GM21737 (cell line): ENCODE results near the gene VPS72.

Experiments
- ATAC-seq: cut with Tn5 transposase; IDR thresholded peaks from one replicate; pipeline ENCODE4 v1.9.1; 2021; ENCODE audit warnings: mild to moderate bottlenecking, moderate library complexity; ENCODE audit not compliant: unreplicated experiment

Gene VPS72

GRCh38 chr1:151145304-151146071 is 44.5 kb downstream of the VPS72 start:
- no peak for ATAC-seq

GRCh38 chr1:151144474-151145303 is 45.3 kb downstream of the VPS72 start:
- no peak for ATAC-seq

GRCh38 chr1:151143986-151144385 is 46.0 kb downstream of the VPS72 start:
- ATAC-seq, result no peak

- no peak for ATAC-seq
Measured at GRCh38 chr1:151143057-151143435, 47.0 kb downstream of the VPS72 start.

GRCh38 chr1:151142411-151143056 is 47.5 kb downstream of the VPS72 start:
- ATAC-seq, result no peak

GRCh38 chr1:151137789-151138188 is 52.2 kb downstream of the VPS72 start:
- ATAC-seq, result no peak

GRCh38 chr1:151135433-151136385 is 54.3 kb downstream of the VPS72 start:
- ATAC-seq, result no peak

GRCh38 chr1:151134991-151135390 is 55.0 kb downstream of the VPS72 start:
- no peak for ATAC-seq

GRCh38 chr1:151134396-151134795 is 55.6 kb downstream of the VPS72 start:
- no peak for ATAC-seq

GRCh38 chr1:151133018-151133806 is 56.8 kb downstream of the VPS72 start:
- ATAC-seq, result no peak

- no peak for ATAC-seq
Measured at GRCh38 chr1:151132335-151133017, 57.5 kb downstream of the VPS72 start.

- ATAC-seq, result no peak
Measured at GRCh38 chr1:151131701-151132334, 58.2 kb downstream of the VPS72 start.

- peak; percentile 92 for ATAC-seq
Measured at GRCh38 chr1:151130987-151131586, 58.9 kb downstream of the VPS72 start.

GRCh38 chr1:151128800-151129199 is 61.2 kb downstream of the VPS72 start:
- no peak for ATAC-seq
